ENCODE data around the gene GOLGA5. TPM values are rescaled to one million over a fixed set of nuclear protein-coding genes. Genes with fewer than 3 reads are reported as not detected.

Gene GOLGA5
- 31.1 and 31.6 TPM in 2 replicates for total RNA-seq

GRCh38 chr14:92793709-92794546 lies at the start of gene GOLGA5:
GOLGA5 (plus strand) TSS chr14:92794305; CDS start chr14:92797438, 3,133 bp downstream.

DNA sequence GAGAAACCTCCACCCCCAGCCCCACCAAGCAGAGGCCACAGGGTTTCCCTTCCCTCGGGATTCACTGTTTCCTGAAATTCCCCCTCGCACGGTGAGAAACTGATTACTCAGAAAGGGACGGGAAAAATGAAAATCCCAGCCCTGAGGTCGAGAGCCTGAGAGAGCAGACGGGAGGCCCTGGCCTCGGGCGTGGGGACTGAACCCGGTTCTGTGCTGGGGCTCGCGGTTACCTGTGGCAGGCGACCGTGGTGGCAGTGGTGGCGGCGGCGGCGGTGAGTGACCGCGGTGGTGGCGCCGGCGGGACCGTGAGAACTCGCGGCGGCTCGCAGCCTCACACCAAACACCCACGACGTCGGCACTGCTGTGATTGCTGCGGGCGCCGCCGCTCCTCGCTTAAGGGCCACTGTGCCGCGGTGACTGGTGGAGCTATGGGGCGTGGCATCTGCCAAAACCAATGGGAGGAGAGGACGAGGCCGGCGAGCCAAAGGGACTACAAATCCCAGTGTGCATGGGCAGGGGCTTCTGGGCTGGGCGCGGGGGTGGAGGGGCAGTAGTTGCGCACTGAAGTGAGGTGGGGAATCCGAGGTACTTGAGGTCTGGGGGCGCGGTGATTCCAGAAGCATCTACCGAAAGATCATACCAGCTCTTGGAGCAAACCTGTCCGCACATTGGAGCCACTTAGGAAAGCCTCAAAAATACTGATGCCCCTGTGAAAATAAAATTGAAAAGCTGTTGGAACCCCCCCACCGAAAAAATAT lies 45.7 kb upstream of the GOLGA5 start, which contains the start of gene LGMN:
Gene LGMN (minus strand): TSS at position 369 of the 758 bp plus-strand sequence. CDS start 15,841 bp downstream, outside the sequence.

Other genes starting within 250 kb of the GOLGA5 start
- 154 and 215 TPM in 2 replicates for gene LGMN, start 45.7 kb upstream of the GOLGA5 start, total RNA-seq
- gene CHGA, start 128.8 kb downstream of the GOLGA5 start, total RNA-seq: not detected in 2 replicates

All from dermis lymphatic vessel endothelial cell (primary cell).